Thyroid gland (tissue), 4 donors: ENCODE measurements around the gene AIG1.

Experiments used
- POLR2A ChIP-seq, 2 donors: fragments of 450-650 bp; IDR thresholded peaks; one replicate each; pipeline ENCODE4 v1.6.1; 2017; ENCODE audit warnings: antibody characterized with exemption in 2 of 2, mild to moderate bottlenecking in 2 of 2, moderate library complexity in 1 of 2
- TF ChIP-seq, protein P1 (sequence below), 6 experiments: fragments of 200-600 bp in 3 of 6; fragments of 450-650 bp in 3 of 6; sonication (generic) in 3 of 6; IDR thresholded peaks; one replicate each; pipeline ENCODE4 v1.5.1; 2016 to 2019; ENCODE audit warnings: antibody characterized with exemption in 6 of 6, mild to moderate bottlenecking in 2 of 6, inconsistent platforms in 1 of 6, moderate library complexity in 1 of 6

DNA sequence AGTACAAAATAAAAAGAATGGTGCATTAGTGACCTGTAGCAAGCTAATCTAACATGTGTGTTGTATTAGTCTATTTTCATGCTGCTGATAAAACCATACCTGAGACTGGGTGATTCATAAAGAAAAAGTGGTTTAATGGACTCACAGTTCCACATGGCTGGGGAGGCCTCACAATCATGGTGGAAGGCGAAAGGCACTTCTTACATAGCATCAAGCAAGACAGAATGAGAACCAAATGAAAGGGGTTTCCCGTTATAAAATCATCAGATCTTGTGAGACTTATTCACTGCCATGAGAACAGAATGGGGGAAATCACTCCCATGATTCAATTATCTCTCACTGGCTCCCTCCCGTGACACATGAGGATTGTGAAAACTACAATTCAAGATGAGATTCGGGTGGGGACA lies 45.4 kb upstream of the AIG1 start:
- no peak for TF ChIP-seq POLR2A (IDR thresholded peaks at IDR 0.05)
- TF ChIP-seq, protein P1, sequence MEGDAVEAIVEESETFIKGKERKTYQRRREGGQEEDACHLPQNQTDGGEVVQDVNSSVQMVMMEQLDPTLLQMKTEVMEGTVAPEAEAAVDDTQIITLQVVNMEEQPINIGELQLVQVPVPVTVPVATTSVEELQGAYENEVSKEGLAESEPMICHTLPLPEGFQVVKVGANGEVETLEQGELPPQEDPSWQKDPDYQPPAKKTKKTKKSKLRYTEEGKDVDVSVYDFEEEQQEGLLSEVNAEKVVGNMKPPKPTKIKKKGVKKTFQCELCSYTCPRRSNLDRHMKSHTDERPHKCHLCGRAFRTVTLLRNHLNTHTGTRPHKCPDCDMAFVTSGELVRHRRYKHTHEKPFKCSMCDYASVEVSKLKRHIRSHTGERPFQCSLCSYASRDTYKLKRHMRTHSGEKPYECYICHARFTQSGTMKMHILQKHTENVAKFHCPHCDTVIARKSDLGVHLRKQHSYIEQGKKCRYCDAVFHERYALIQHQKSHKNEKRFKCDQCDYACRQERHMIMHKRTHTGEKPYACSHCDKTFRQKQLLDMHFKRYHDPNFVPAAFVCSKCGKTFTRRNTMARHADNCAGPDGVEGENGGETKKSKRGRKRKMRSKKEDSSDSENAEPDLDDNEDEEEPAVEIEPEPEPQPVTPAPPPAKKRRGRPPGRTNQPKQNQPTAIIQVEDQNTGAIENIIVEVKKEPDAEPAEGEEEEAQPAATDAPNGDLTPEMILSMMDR (IDR thresholded peaks at IDR 0.05): no peak
